Measurements from ENCODE around the gene INPP5A. TPM values are rescaled to one million over a fixed set of nuclear protein-coding genes. Genes with fewer than 3 reads are reported as not detected.

INPP5A gene
- total RNA-seq, 1 donor from 2014 or later, result 29.5 TPM

DNA sequence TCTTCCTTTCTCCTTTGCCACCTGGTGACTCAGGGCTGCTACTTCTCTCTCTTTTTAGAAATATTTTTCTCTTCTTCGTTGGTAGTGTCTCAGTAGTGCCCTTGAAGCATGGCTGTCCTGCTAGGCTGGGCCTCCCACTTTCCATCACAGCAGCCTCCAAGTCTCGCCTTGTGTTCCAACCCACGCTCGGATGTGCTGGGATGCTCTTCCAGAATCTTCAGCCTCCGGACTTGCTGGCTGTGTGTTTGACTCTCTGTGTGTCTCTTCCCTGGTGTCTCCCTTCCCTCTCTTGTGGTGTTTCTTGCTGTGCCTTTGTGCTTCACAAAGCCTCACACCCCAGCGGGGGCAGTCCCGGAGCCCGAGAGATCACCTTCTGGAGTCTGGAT, 100.5 kb downstream of the INPP5A start:
- DNase-seq (ENCODE audit: low read depth), result no peak
- FAIRE-seq, result no peak
- TF ChIP-seq, protein P1, sequence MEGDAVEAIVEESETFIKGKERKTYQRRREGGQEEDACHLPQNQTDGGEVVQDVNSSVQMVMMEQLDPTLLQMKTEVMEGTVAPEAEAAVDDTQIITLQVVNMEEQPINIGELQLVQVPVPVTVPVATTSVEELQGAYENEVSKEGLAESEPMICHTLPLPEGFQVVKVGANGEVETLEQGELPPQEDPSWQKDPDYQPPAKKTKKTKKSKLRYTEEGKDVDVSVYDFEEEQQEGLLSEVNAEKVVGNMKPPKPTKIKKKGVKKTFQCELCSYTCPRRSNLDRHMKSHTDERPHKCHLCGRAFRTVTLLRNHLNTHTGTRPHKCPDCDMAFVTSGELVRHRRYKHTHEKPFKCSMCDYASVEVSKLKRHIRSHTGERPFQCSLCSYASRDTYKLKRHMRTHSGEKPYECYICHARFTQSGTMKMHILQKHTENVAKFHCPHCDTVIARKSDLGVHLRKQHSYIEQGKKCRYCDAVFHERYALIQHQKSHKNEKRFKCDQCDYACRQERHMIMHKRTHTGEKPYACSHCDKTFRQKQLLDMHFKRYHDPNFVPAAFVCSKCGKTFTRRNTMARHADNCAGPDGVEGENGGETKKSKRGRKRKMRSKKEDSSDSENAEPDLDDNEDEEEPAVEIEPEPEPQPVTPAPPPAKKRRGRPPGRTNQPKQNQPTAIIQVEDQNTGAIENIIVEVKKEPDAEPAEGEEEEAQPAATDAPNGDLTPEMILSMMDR (IDR thresholded peaks at IDR 0.05; ENCODE audit: insufficient read depth, low read length, severe bottlenecking), result no peak

DNA sequence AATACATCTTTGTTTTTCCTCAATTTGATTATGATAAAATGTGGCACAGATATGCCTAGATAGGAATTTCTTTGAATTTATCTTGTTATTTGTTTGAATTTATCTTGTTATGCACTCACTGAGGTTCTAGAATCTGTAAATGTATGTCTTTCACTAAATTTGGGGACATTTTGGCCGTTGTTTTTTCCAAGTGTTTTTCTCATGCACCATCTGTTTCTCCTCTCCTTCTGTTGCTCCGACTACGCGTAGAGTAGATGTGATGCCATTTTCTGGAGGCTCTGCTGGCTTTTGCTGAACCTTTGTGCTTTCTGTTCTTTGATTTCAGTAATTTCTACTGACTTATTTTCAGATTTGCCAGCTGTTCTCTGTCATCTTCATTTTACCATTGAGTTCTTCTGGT, 101.9 kb downstream of the INPP5A start:
- FAIRE-seq, result no peak
- Histone ChIP-seq H3K4me3 (ENCODE audit: low read depth, low read length) (no peak overlapping the region), H3K27me3 (ENCODE audit: control insufficient read depth, insufficient read depth, low read length) (no peaks in the 10 kb centered on the region), H3K36me3 (ENCODE audit: control insufficient read depth, insufficient read depth, low read length) (no peaks in the 10 kb centered on the region)
- TF ChIP-seq, protein P1 (IDR thresholded peaks at IDR 0.05; ENCODE audit: insufficient read depth, low read length, severe bottlenecking), result no peak
- no peak for DNase-seq (ENCODE audit: low read depth)

More for the DNA sequence above, 100.5 kb downstream of the INPP5A start:
- no peak overlapping the region for H3K4me3 ChIP-seq (ENCODE audit: low read depth, low read length)
- H3K36me3 ChIP-seq (ENCODE audit: control insufficient read depth, insufficient read depth, low read length), result no peaks in the 10 kb centered on the region
- H3K27me3 ChIP-seq (ENCODE audit: control insufficient read depth, insufficient read depth, low read length), result no peaks in the 10 kb centered on the region

DNA sequence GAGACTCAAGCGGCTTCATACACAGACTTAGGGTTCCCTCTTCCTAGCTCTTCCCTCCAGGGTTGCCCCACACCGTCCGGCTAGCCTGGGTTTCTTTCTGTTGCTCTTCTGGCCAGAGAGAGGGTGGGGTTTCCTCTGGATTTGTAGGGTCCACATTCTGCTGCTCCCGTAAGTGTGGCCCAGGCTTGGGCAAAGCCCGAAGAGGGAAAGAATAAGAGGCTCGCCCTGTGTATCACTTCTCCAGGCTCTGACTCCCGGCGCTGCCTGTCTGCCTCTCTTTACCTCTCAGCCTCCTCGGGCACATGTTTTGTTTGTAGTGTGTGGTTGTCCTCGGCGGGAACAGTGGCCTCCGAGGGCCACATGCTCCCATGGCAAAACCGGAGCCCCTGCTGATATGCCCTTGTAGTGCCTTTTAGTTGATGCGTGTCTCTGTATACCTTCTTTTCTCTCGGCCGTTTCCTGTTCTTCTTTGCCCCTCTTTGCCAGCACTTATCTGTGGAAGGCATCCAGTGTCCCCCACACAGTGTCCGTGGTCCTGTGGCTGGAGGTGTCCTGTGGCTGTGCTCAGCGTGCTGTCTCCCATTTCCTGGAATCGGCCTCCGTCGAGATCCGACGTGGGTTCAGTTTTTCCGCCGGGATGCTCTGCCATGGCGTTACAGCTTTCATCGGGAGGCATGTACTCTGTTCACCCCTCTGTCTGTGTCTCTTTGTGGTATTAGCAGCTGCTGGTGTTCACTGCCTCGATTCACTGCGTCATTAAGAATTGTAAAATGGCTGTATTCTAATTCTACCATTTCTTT, 102.9 kb downstream of the INPP5A start:
- TF ChIP-seq, protein P1 (IDR thresholded peaks at IDR 0.05; ENCODE audit: insufficient read depth, low read length, severe bottlenecking), result no peak

DNA sequence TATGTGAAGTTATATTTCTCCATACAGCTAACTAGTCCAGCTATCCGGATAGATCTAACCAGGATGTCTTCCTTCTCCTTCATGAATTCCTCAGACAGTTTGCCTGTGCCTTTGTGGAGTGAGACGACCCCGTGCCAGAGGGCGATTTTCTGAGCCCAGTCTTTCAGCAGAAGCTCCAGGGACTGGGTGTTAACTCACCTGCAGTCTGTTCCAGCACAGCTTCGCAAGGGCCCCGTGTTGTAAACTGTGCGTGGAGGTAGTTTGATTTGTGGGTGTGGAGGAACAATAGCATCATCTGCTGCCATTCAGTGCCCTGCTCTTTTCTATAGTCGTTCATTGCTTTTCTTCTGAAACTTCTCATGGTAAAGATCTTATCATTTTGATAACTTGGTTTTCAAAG, 103.8 kb downstream of the INPP5A start:
- Histone ChIP-seq H3K4me3 (ENCODE audit: low read depth, low read length) (no peak overlapping the region), H3K27me3 (ENCODE audit: control insufficient read depth, insufficient read depth, low read length) (no peaks in the 10 kb centered on the region), H3K36me3 (ENCODE audit: control insufficient read depth, insufficient read depth, low read length) (no peaks in the 10 kb centered on the region)
- no peak for DNase-seq (ENCODE audit: low read depth)
- TF ChIP-seq, protein P1 (IDR thresholded peaks at IDR 0.05; ENCODE audit: insufficient read depth, low read length, severe bottlenecking), result no peak
- no peak for FAIRE-seq

More for the DNA sequence above, 102.9 kb downstream of the INPP5A start:
- DNase-seq (ENCODE audit: low read depth), result no peak
- Histone ChIP-seq H3K36me3 (ENCODE audit: control insufficient read depth, insufficient read depth, low read length) (no peaks in the 10 kb centered on the region), H3K27me3 (ENCODE audit: control insufficient read depth, insufficient read depth, low read length) (no peaks in the 10 kb centered on the region), H3K4me3 (ENCODE audit: low read depth, low read length) (no peak overlapping the region)
- peak; percentile 36 for FAIRE-seq

DNA sequence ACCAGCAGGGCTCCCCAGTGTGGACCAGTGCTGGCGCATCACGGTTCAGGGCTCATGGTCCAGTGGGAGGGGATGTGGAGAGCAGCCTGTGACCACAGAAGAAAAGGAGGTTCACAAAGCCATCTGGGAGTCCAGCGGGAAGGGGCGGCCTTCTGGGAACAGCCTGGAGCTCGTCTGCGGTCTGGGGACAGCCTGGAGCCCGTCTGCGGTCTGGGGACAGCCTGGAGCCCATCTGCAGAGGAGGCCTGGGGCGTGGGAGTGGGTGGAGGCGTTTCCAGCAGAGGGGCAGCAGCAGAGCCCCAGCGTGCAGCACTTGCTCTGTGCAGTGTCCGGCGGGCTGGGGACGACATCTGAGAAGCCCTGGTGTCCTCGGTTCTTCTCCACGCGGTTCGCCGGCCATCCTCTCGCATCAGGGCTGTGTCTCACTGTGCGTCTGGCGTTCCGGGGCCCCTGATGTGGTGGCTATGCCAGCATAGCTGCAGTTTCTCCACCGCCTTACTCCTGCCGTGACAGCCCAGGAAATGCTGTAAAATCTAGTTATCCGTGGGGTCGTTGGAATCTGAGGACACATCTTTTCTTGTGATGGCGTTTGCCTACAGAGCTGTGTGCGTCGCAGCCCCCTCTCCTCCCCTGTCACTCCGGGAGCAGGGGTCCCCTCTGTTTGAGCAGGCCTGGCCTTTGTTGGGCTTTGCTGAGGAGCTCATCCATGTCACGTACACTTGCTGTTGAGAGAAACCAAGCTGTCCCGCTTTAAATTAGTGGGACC, 104.6 kb downstream of the INPP5A start:
- no peaks in the 10 kb centered on the region for H3K27me3 ChIP-seq (ENCODE audit: control insufficient read depth, insufficient read depth, low read length)
- DNase-seq (ENCODE audit: low read depth) (no peak), FAIRE-seq (no peak)
- H3K36me3 ChIP-seq (ENCODE audit: control insufficient read depth, insufficient read depth, low read length), result no peaks in the 10 kb centered on the region
- no peak overlapping the region for H3K4me3 ChIP-seq (ENCODE audit: low read depth, low read length)
- TF ChIP-seq, protein P1 (IDR thresholded peaks at IDR 0.05; ENCODE audit: insufficient read depth, low read length, severe bottlenecking), result no peak

Data from bronchial epithelial cell (primary cell).